Body of pancreas (tissue), 4 donors: ENCODE measurements around the gene ARHGAP6. TPM values are rescaled to one million over a fixed set of nuclear protein-coding genes. Genes with fewer than 3 reads are reported as not detected.

ENCODE experiments used
- ATAC-seq: fragments of 150-250 bp; one replicate; pipeline ENCODE4 v1.9.1; 2016
- DNase-seq, 4 donors: peaks; one replicate each; pipeline ENCODE4 v3.0.0-alpha.2; 2019
- H3K27ac ChIP-seq, 4 donors: fragments of 200-600 bp; sonication (generic); 1 replicate in 3 of 4; 2 replicates in 1 of 4; pipeline versions ENCODE4 v1.5.1 to v1.6.1; 2016 to 2019; ENCODE audit warnings: mild to moderate bottlenecking in 1 of 4, mixed read lengths in 1 of 4, moderate library complexity in 1 of 4
- H3K27me3 ChIP-seq, 2 donors: fragments of 200-600 bp; sonication (generic); one replicate each; pipeline ENCODE4 v1.6.0; 2016; ENCODE audit warnings: mild to moderate bottlenecking in 1 of 2
- H3K36me3 ChIP-seq, 2 donors: fragments of 200-600 bp; sonication (generic); replicated peaks in 1 of 2; 2 replicates each; pipeline ENCODE4 v1.5.1; 2016; ENCODE audit warnings: low read depth in 2 of 2; ENCODE audit not compliant: insufficient read depth in 1 of 2
- H3K4me1 ChIP-seq: fragments of 200-600 bp; sonication (generic); one replicate; pipeline ENCODE4 v1.6.0; 2016
- H3K4me3 ChIP-seq, 2 donors: fragments of 200-600 bp; sonication (generic); 1 replicate in 1 of 2; 2 replicates in 1 of 2; pipeline ENCODE4 v1.5.1; 2016 to 2019
- H3K9me3 ChIP-seq, 3 donors: fragments of 200-600 bp; sonication (generic); 1 replicate in 2 of 3; 2 replicates in 1 of 3; pipeline ENCODE4 v1.5.1; 2016
- POLR2A ChIP-seq, 3 donors: fragments of 450-650 bp; IDR thresholded peaks; one replicate each; pipeline ENCODE4 v1.6.1; 2016; ENCODE audit warnings: antibody characterized with exemption in 3 of 3, mild to moderate bottlenecking in 2 of 3
- WGBS, 2 donors: methylation state at CpG; one replicate each; pipeline ENCODE4 v1.1.5; 2017; 5-methylcytosine and 5-hydroxymethylcytosine counted together
- intact Hi-C: fragments of 100-400 bp; cut with DNase I; formaldehyde crosslinking; loops from one replicate; pipeline ENCODE4 v1.15.1; 2023
- total RNA-seq, 2 donors: library from RNA; depleted of rRNA; stranded (reverse); fragments of >200 nt; gene quantifications; one replicate each; pipeline ENCODE4 v1.1.0, GENCODE V29; 2016
- TF ChIP-seq, protein P1 (sequence below), 7 experiments: fragments of 450-650 bp in 4 of 7; fragments of 200-600 bp in 3 of 7; sonication (generic) in 3 of 7; IDR thresholded peaks; one replicate each; pipeline ENCODE4 v1.5.1; 2016 to 2019; ENCODE audit warnings: antibody characterized with exemption in 7 of 7

ARHGAP6 gene
- total RNA-seq, 2 donors from 2014 or later: 2.3 to 10.9 TPM

DNA sequence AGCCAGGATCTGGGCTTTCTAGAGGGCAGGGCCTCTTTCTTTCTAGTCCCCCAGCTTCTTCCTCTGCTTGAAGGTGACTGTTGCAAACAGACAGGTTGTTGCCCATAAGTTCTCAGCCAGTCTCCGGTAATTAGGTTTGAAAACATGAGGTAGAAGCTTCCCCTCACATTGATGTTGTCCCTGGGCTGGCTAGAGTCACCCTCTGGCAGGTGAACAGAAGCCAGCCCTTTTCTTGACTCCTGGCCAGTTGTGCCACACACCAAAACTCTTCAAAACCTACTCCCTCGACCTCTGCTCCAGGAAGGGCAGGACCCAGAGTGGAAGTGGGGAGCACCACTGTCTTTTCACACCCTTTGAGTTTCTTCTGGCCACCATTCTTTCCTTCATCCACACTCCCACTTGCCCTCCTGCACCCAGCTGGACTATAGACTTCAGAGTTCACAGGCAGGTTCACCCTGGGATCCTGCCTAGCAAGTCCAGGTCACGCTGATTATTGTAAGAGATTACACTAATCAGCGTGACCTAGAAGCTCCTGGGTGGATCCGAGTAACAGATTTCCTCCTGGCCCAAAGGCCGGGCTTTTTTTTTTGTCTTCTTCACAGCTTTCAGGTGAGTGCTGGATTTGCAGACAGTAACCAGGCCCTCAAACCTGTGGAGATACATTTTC lies 37.4 kb upstream of the ARHGAP6 start:
- Histone ChIP-seq H3K9me3 (no peaks in the 10 kb centered on the region), H3K4me3 (no peak overlapping the region), H3K27ac (no peak overlapping the region), H3K4me1 (no peaks in the 10 kb centered on the region), H3K36me3 (no peaks in the 10 kb centered on the region), H3K27me3 (no peaks in the 10 kb centered on the region)
- DNase-seq (no peak), ATAC-seq (no peak)
- TF ChIP-seq POLR2A (IDR thresholded peaks at IDR 0.05): no peak
- TF ChIP-seq, protein P1, sequence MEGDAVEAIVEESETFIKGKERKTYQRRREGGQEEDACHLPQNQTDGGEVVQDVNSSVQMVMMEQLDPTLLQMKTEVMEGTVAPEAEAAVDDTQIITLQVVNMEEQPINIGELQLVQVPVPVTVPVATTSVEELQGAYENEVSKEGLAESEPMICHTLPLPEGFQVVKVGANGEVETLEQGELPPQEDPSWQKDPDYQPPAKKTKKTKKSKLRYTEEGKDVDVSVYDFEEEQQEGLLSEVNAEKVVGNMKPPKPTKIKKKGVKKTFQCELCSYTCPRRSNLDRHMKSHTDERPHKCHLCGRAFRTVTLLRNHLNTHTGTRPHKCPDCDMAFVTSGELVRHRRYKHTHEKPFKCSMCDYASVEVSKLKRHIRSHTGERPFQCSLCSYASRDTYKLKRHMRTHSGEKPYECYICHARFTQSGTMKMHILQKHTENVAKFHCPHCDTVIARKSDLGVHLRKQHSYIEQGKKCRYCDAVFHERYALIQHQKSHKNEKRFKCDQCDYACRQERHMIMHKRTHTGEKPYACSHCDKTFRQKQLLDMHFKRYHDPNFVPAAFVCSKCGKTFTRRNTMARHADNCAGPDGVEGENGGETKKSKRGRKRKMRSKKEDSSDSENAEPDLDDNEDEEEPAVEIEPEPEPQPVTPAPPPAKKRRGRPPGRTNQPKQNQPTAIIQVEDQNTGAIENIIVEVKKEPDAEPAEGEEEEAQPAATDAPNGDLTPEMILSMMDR (IDR thresholded peaks at IDR 0.05): no peak
- WGBS, 2 donors: 21 to 40% methylated on average over 4 to 6 of the region's 6 CpGs
- intact Hi-C loops: no loop called here

DNA sequence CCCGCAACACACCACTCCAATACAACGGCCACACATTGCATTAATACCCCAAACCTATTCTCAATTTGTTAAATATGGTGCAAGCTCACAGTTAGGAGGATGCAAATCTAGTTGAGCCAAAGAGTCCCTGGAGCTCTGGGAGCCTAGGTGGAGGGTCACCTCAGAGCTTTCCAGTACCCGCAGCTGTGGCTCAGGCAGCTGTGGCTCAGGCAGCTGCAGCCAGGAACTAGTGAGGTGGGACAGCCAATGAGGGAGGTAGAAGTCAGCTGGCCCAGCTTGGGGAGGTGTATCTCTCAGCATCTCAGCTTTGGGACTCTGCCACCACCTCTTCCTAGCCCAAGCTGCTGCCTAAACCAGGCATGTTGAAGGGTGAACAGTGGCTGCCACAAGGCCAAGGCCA lies 36.7 kb upstream of the ARHGAP6 start:
- H3K27me3 ChIP-seq: no peaks in the 10 kb centered on the region
- 82 to 90% methylated on average over 2 to 3 of the region's 3 CpGs for WGBS, 2 donors
- H3K4me3 ChIP-seq: no peak overlapping the region
- no peak overlapping the region for H3K27ac ChIP-seq
- no peaks in the 10 kb centered on the region for H3K9me3 ChIP-seq
- ATAC-seq (no peak), DNase-seq (no peak)
- intact Hi-C loops: no loop called here
- H3K4me1 ChIP-seq: no peaks in the 10 kb centered on the region
- TF ChIP-seq POLR2A (IDR thresholded peaks at IDR 0.05): no peak
- TF ChIP-seq, protein P1 (IDR thresholded peaks at IDR 0.05): no peak
- H3K36me3 ChIP-seq: no peaks in the 10 kb centered on the region

DNA sequence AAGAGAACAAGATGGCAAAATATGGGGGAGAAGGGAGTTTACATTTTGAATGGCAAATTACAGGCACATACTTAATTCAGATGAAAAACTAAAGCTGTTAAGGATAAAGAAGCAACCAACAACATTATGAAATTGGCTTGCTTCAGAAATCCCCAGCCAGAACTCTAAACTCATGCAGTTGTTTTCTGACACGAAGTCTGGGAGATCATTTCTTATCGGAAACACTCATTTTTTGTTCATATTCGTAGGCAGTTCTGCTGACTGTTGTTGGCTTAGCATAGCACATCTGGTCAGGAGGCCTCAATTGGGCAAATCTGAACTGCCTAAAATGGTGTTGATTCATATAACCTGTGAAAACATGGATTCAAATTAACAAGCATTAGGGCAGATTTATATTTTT lies 33.0 kb upstream of the ARHGAP6 start:
- ATAC-seq: no peak
- intact Hi-C loops: no loop called here
- DNase-seq: no peak
- no peaks in the 10 kb centered on the region for H3K36me3 ChIP-seq
- WGBS, 2 donors: 82 to 94% methylated on average over 3 of the region's 3 CpGs
- no peak overlapping the region for H3K4me3 ChIP-seq
- no peaks in the 10 kb centered on the region for H3K4me1 ChIP-seq
- H3K27ac ChIP-seq: no peak overlapping the region
- H3K9me3 ChIP-seq: no peaks in the 10 kb centered on the region
- TF ChIP-seq, protein P1 (IDR thresholded peaks at IDR 0.05): no peak
- TF ChIP-seq POLR2A (IDR thresholded peaks at IDR 0.05): no peak
- H3K27me3 ChIP-seq: no peaks in the 10 kb centered on the region

DNA sequence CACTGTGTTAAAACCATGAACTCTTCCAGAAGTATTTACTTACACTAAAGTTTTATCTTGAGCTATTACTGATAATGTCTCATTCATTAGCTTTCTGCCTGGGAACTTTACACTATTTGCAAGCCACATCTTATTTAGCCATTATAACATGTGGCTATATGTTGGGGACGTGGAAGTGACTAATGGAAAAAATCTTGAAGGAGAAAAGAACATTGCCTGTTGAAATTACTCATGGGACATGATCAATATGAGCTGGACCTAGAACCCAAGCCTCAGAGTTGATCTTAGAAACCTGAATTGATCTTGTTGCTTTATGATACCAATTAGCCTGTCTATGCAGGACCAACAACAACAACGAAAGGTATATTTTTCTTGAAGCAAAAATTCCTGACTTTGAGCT lies 22.5 kb upstream of the ARHGAP6 start:
- ATAC-seq: no peak

More for the DNA sequence above, 22.5 kb upstream of the ARHGAP6 start:
- TF ChIP-seq, protein P1 (IDR thresholded peaks at IDR 0.05): no peak
- TF ChIP-seq POLR2A (IDR thresholded peaks at IDR 0.05): no peak
- Histone ChIP-seq H3K27me3 (no peaks in the 10 kb centered on the region), H3K27ac (no peak overlapping the region), H3K4me3 (no peak overlapping the region), H3K36me3 (no peaks in the 10 kb centered on the region), H3K4me1 (no peaks in the 10 kb centered on the region), H3K9me3 (no peaks in the 10 kb centered on the region)
- 42 to 43% methylated on average over 2 of the region's 2 CpGs for WGBS, 2 donors
- DNase-seq: no peak
- intact Hi-C loops: no loop called here
